Keratinocyte (primary cell): ENCODE results near the gene IFNAR2. TPM values are rescaled to one million over a fixed set of nuclear protein-coding genes. Genes with fewer than 3 reads are reported as not detected.

Experiments used
- DNase-seq: peaks from one replicate; pipeline ENCODE4 v3.0.0-alpha.2; 2011; ENCODE audit warnings: low read depth, missing footprints, low spot score
- FAIRE-seq: peaks from 2 replicates; lab custom pipeline; 2011; peaks lifted over from hg19 to GRCh38; lab: Jason Lieb, UNC
- H2AFZ ChIP-seq: 2 replicates; pipeline ENCODE4 v1.6.0; 2012; ENCODE audit warnings: low read length, control low read depth, inconsistent platforms; ENCODE audit not compliant: control insufficient read depth
- H3K27ac ChIP-seq: 2 replicates; pipeline ENCODE4 v1.5.1; 2011; ENCODE audit warnings: low read length; ENCODE audit not compliant: control insufficient read depth, insufficient read depth
- H3K27me3 ChIP-seq: 3 replicates; pipeline ENCODE4 v1.6.0; 2011; ENCODE audit warnings: low read length; ENCODE audit not compliant: control insufficient read depth, insufficient read depth; ENCODE audit errors: extremely low read depth
- H3K36me3 ChIP-seq, 2 experiments: 2 replicates in 1 of 2; 3 replicates in 1 of 2; pipeline ENCODE4 v1.5.1; 2011; ENCODE audit warnings: low read length in 2 of 2, mild to moderate bottlenecking in 1 of 2; ENCODE audit not compliant: control insufficient read depth in 2 of 2, insufficient read depth in 2 of 2; ENCODE audit errors: extremely low read depth in 1 of 2
- H3K4me1 ChIP-seq: 3 replicates; pipeline ENCODE4 v1.5.1; 2011; ENCODE audit warnings: low read length; ENCODE audit not compliant: control insufficient read depth, insufficient read depth; ENCODE audit errors: extremely low read depth
- H3K4me2 ChIP-seq: 3 replicates; pipeline ENCODE4 v1.6.0; 2011; ENCODE audit warnings: low read depth, low read length; ENCODE audit not compliant: control insufficient read depth, insufficient read depth; ENCODE audit errors: extremely low read depth
- H3K4me3 ChIP-seq, 3 experiments: fragments of 200-600 bp in 1 of 3; sonication (generic) in 1 of 3; 2 replicates in 2 of 3; 3 replicates in 1 of 3; pipeline ENCODE4 v1.5.1; 2011 to 2016; ENCODE audit warnings: low read length in 3 of 3, mild to moderate bottlenecking in 3 of 3, control low read depth in 2 of 3, inconsistent platforms in 1 of 3, low read depth in 1 of 3, mixed read lengths in 1 of 3, mixed run types in 1 of 3, moderate library complexity in 1 of 3; ENCODE audit not compliant: control insufficient read depth in 2 of 3, insufficient read depth in 2 of 3; ENCODE audit errors: extremely low read depth in 1 of 3
- H3K79me2 ChIP-seq: 2 replicates; pipeline ENCODE4 v1.6.0; 2012; ENCODE audit warnings: low read length; ENCODE audit not compliant: control insufficient read depth, insufficient read depth
- H3K9ac ChIP-seq: 3 replicates; pipeline ENCODE4 v1.6.0; 2011; ENCODE audit warnings: low read length; ENCODE audit not compliant: control insufficient read depth, insufficient read depth; ENCODE audit errors: extremely low read depth
- H3K9me1 ChIP-seq: 3 replicates; pipeline ENCODE4 v1.6.0; 2011; ENCODE audit warnings: low read length; ENCODE audit not compliant: control insufficient read depth, insufficient read depth; ENCODE audit errors: extremely low read depth
- H3K9me3 ChIP-seq: 2 replicates; pipeline ENCODE4 v1.5.1; 2012; ENCODE audit warnings: low read depth, low read length; ENCODE audit not compliant: control insufficient read depth
- H4K20me1 ChIP-seq: 3 replicates; pipeline ENCODE4 v1.6.0; 2011; ENCODE audit warnings: low read length; ENCODE audit not compliant: control insufficient read depth, insufficient read depth; ENCODE audit errors: extremely low read depth
- EZH2 ChIP-seq: IDR thresholded peaks from one replicate; pipeline ENCODE4 v1.6.1; 2012; ENCODE audit warnings: inconsistent platforms, mild to moderate bottlenecking, low read length, moderate library complexity
- dilution Hi-C: fragments of 300-500 bp; cut with MboI; formaldehyde crosslinking; loops from one replicate; pipeline ENCODE4 v1.7.0; 2020; ENCODE audit warnings: low sequenced_read_pairs; ENCODE audit not compliant: extremely low pct_ligation_motif_present
- polyA plus RNA-seq, 5 experiments: library from polyadenylated mRNA; depleted of rRNA in 3 of 5; stranded (reverse) in 3 of 5; stranded (forward) in 1 of 5; unstranded in 1 of 5; fragments of >200 nt; gene quantifications; 1 replicate in 1 of 5; 2 replicates in 3 of 5; 3 replicates in 1 of 5; pipeline versions ENCODE4 v1.2.1 to v1.2.3, GENCODE V29; 2011 to 2012; ENCODE audit warnings: missing spikeins in 2 of 5, low read depth in 1 of 5, low replicate concordance in 1 of 5
- TF ChIP-seq, protein P1 (sequence below), 3 experiments: IDR thresholded peaks in 1 of 3; conservative IDR thresholded peaks in 1 of 3; optimal IDR thresholded peaks in 1 of 3; 2 replicates in 2 of 3; 3 replicates in 1 of 3; pipeline versions ENCODE3 to v1.5.1; 2011; ENCODE audit warnings: low read length in 3 of 3, mild to moderate bottlenecking in 3 of 3, moderate library complexity in 2 of 3, control low read depth in 1 of 3, inconsistent platforms in 1 of 3; ENCODE audit not compliant: insufficient read depth in 2 of 3; ENCODE audit errors: extremely low read depth in 1 of 3

IFNAR2 gene
- polyA plus RNA-seq, 1 donor (not counting 4 experiments of a cell fraction or from before 2014, with no cell fraction given) = 23.0 TPM

DNA sequence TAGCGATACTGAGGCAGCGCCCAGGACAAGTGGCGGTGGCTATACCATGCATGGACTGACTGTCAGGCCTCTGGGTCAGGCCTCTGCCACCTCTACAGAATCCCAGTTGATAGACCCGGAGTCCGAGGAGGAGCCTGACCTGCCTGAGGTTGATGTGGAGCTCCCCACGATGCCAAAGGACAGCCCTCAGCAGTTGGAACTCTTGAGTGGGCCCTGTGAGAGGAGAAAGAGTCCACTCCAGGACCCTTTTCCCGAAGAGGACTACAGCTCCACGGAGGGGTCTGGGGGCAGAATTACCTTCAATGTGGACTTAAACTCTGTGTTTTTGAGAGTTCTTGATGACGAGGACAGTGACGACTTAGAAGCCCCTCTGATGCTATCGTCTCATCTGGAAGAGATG, 33.2 kb downstream of the IFNAR2 start:
- H3K4me1 ChIP-seq = peaks cover 30% of the 10 kb centered on the region
- DNase-seq = no peak
- no peak overlapping the region for H3K27ac ChIP-seq
- TF ChIP-seq, protein P1, sequence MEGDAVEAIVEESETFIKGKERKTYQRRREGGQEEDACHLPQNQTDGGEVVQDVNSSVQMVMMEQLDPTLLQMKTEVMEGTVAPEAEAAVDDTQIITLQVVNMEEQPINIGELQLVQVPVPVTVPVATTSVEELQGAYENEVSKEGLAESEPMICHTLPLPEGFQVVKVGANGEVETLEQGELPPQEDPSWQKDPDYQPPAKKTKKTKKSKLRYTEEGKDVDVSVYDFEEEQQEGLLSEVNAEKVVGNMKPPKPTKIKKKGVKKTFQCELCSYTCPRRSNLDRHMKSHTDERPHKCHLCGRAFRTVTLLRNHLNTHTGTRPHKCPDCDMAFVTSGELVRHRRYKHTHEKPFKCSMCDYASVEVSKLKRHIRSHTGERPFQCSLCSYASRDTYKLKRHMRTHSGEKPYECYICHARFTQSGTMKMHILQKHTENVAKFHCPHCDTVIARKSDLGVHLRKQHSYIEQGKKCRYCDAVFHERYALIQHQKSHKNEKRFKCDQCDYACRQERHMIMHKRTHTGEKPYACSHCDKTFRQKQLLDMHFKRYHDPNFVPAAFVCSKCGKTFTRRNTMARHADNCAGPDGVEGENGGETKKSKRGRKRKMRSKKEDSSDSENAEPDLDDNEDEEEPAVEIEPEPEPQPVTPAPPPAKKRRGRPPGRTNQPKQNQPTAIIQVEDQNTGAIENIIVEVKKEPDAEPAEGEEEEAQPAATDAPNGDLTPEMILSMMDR (optimal IDR thresholded peaks at IDR 0.05 in 1 of 3, IDR thresholded peaks at IDR 0.05 in 1 of 3, conservative IDR thresholded peaks at IDR 0.05 in 1 of 3; ENCODE audit: extremely low read depth in 1 of 3, insufficient read depth in 2 of 3, low read length in 3 of 3) = no peak
- no peak for TF ChIP-seq EZH2
- no peaks in the 10 kb centered on the region for H3K27me3 ChIP-seq
- no peak for FAIRE-seq
- H4K20me1 ChIP-seq = no peaks in the 10 kb centered on the region
- no peaks in the 10 kb centered on the region for H3K9me3 ChIP-seq
- no peaks in the 10 kb centered on the region for H3K9me1 ChIP-seq
- no peak overlapping the region for H3K9ac ChIP-seq
- H2AFZ ChIP-seq = no peak overlapping the region
- dilution Hi-C loops = no loop called here
- H3K4me2 ChIP-seq = no peak overlapping the region
- peaks cover 0 to under 1% of the 10 kb centered on the region in 2 experiments for H3K36me3 ChIP-seq
- H3K79me2 ChIP-seq = peaks cover 5% of the 10 kb centered on the region
- no peak overlapping the region for H3K4me3 ChIP-seq

GRCh38 chr21:33264561-33264960, 34.8 kb downstream of the IFNAR2 start:
- Histone ChIP-seq H3K9ac (no peak overlapping the region), H3K79me2 (peaks cover 5% of the 10 kb centered on the region), H3K4me1 (peaks cover 26% of the 10 kb centered on the region), H3K27ac (no peak overlapping the region), H3K4me2 (no peak overlapping the region), H3K36me3 (no peaks in the 10 kb centered on the region), H4K20me1 (no peaks in the 10 kb centered on the region), H3K27me3 (no peaks in the 10 kb centered on the region), H3K4me3 (no peak overlapping the region), H3K9me1 (no peaks in the 10 kb centered on the region), H2AFZ (no peak overlapping the region), H3K9me3 (no peaks in the 10 kb centered on the region)
- dilution Hi-C loops = no loop called here
- FAIRE-seq = no peak
- DNase-seq = no peak
- TF ChIP-seq, protein P1 (optimal IDR thresholded peaks at IDR 0.05 in 1 of 3, IDR thresholded peaks at IDR 0.05 in 1 of 3, conservative IDR thresholded peaks at IDR 0.05 in 1 of 3; ENCODE audit: extremely low read depth in 1 of 3, insufficient read depth in 2 of 3, low read length in 3 of 3) = no peak
- no peak for TF ChIP-seq EZH2
